ENCODE measurements around the gene CDADC1.

- TF ChIP-seq EP300 (IDR thresholded peaks at IDR 0.05; ENCODE audit: low read depth in 2 of 2, low read length in 2 of 2): no peak
- no peak for TF ChIP-seq EP300 (CRISPR knock-in tag; IDR thresholded peaks at IDR 0.05; ENCODE audit: borderline replicate concordance)
- TF ChIP-seq CHD4 (IDR thresholded peaks at IDR 0.05; ENCODE audit: borderline replicate concordance, low read length): no peak
- no peak for TF ChIP-seq ZBTB33 (CRISPR knock-in tag; IDR thresholded peaks at IDR 0.05)
- TF ChIP-seq POLR2A (IDR thresholded peaks at IDR 0.05; ENCODE audit: insufficient read depth in 1 of 2, low read depth in 2 of 2, low read length in 2 of 2): no peak
- TF ChIP-seq ZFP41 (CRISPR knock-in tag; IDR thresholded peaks at IDR 0.05; ENCODE audit: borderline replicate concordance): no peak
Observed at GRCh38 chr13:49297338-49297737, 49.6 kb downstream of the CDADC1 start.

All from HepG2 (cell line).